GM13977 (cell line): Measurements from ENCODE around the gene RAPGEF5.

Source experiments
- DNase-seq: peaks from one replicate; pipeline ENCODE4 v3.0.0; 2012; ENCODE audit warnings: low spot score
- CTCF ChIP-seq: IDR thresholded peaks from 2 replicates; pipeline ENCODE4 v1.5.1; 2012; ENCODE audit warnings: mild to moderate bottlenecking, control low read depth; ENCODE audit not compliant: insufficient read depth; ENCODE audit errors: extremely low read depth, missing control alignments
- in situ Hi-C: fragments of 300-500 bp; cut with MboI; formaldehyde crosslinking; loops from one replicate; pipeline ENCODE4 v1.12.0; 2022; ENCODE audit warnings: low sequenced_read_pairs, low pct_unique_long_range_greater_than_20kb, mixed read lengths, inconsistent platforms; ENCODE audit not compliant: unreplicated experiment

RAPGEF5 gene

GRCh38 chr7:22114440-22114981 is 242.4 kb downstream of the RAPGEF5 start:
- DNase-seq, result no peak
- TF ChIP-seq CTCF, result no peak
- in situ Hi-C loops, result no loop called here

- TF ChIP-seq CTCF, result no peak
- DNase-seq, result no peak
- in situ Hi-C loops, result no loop called here
Measured at GRCh38 chr7:22113041-22113440, 243.9 kb downstream of the RAPGEF5 start.

- TF ChIP-seq CTCF, result no peak
- no peak for DNase-seq
- in situ Hi-C loops, result no loop called here
Measured at GRCh38 chr7:22111661-22112060, 245.3 kb downstream of the RAPGEF5 start.

GRCh38 chr7:22110881-22111280 is 246.1 kb downstream of the RAPGEF5 start:
- in situ Hi-C loops, result no loop called here
- DNase-seq, result no peak
- TF ChIP-seq CTCF, result no peak

- in situ Hi-C loops, result no loop called here
- peak; percentile 87 for TF ChIP-seq CTCF
- DNase-seq, result peak; percentile 72
Measured at GRCh38 chr7:22110227-22110839, 246.6 kb downstream of the RAPGEF5 start.

- in situ Hi-C loops, result loop anchor here (5.0 kb wide), 1 partner anchor 378 kb away; no protein-coding TSS in a partner anchor
- peak; percentile 54 for TF ChIP-seq CTCF
- DNase-seq, result no peak
Measured at GRCh38 chr7:22109761-22110160, 247.2 kb downstream of the RAPGEF5 start.
